Prostate gland (tissue), 2 donors: ENCODE data around the gene ARHGAP6. TPM values are rescaled to one million over a fixed set of nuclear protein-coding genes. Genes with fewer than 3 reads are reported as not detected.

ENCODE experiments used
- DNase-seq: peaks from one replicate; pipeline ENCODE4 v3.0.0-alpha.2; 2019; ENCODE audit warnings: low spot score
- H3K27ac ChIP-seq, 2 donors: fragments of 200-600 bp; sonication (generic); 2 replicates each; pipeline ENCODE4 v1.5.1; 2017 to 2019
- H3K27me3 ChIP-seq: fragments of 200-600 bp; sonication (generic); replicated peaks from 2 replicates; pipeline ENCODE4 v1.5.1; 2019; ENCODE audit not compliant: insufficient read depth
- H3K36me3 ChIP-seq, 2 donors: fragments of 200-600 bp; sonication (generic); 1 replicate in 1 of 2; 2 replicates in 1 of 2; pipeline versions ENCODE4 v1.5.1 to v1.8.1; 2017 to 2019
- H3K4me1 ChIP-seq: fragments of 200-600 bp; sonication (generic); replicated peaks from 2 replicates; pipeline ENCODE4 v1.5.1; 2019
- H3K4me3 ChIP-seq, 2 donors: fragments of 200-600 bp; sonication (generic); 2 replicates each; pipeline ENCODE4 v1.5.1; 2017 to 2019
- H3K9me3 ChIP-seq: fragments of 200-600 bp; sonication (generic); 2 replicates; pipeline ENCODE4 v1.5.1; 2017
- CTCF ChIP-seq, 4 experiments: fragments of 200-600 bp in 2 of 4; fragments of 450-650 bp in 2 of 4; sonication (generic) in 2 of 4; IDR thresholded peaks; 1 replicate in 3 of 4; 2 replicates in 1 of 4; pipeline ENCODE4 v1.5.1; 2016 to 2019; ENCODE audit warnings: antibody characterized with exemption in 4 of 4, mild to moderate bottlenecking in 2 of 4, moderate library complexity in 2 of 4
- POLR2A ChIP-seq: fragments of 450-650 bp; IDR thresholded peaks from one replicate; pipeline ENCODE4 v1.6.1; 2016; ENCODE audit warnings: antibody characterized with exemption, mild to moderate bottlenecking
- POLR2AphosphoS5 ChIP-seq: sonication (generic); formaldehyde crosslinking; IDR thresholded peaks from one replicate; pipeline ENCODE4 v1.6.1; 2017; ENCODE audit warnings: antibody characterized with exemption
- WGBS: methylation state at CpG from one replicate; pipeline ENCODE4 v1.1.5; 2018; 5-methylcytosine and 5-hydroxymethylcytosine counted together
- intact Hi-C: fragments of 100-400 bp; cut with DNase I; formaldehyde crosslinking; loops from one replicate; pipeline ENCODE4 v1.14.2; 2022
- total RNA-seq, 2 donors: library from RNA; depleted of rRNA; stranded (reverse); fragments of >200 nt; gene quantifications; one replicate each; pipeline ENCODE4 v1.1.0, GENCODE V29; 2016

ARHGAP6 gene
- total RNA-seq, 2 donors from 2014 or later = 72.6 to 73.7 TPM

GRCh38 chrX:11347300-11347699 is 318.4 kb downstream of the ARHGAP6 start:
- no peak overlapping the region for H3K27ac ChIP-seq
- intact Hi-C loops = no loop called here
- TF ChIP-seq CTCF (IDR thresholded peaks at IDR 0.05) (no peak), POLR2AphosphoS5 (no peak), POLR2A (no peak)
- no peaks in the 10 kb centered on the region for H3K27me3 ChIP-seq
- no peak overlapping the region for H3K4me3 ChIP-seq
- no peaks in the 10 kb centered on the region for H3K4me1 ChIP-seq
- 44% methylated on average over 3 of the region's 3 CpGs for WGBS
- H3K36me3 ChIP-seq = no peaks in the 10 kb centered on the region
- no peak for DNase-seq
- H3K9me3 ChIP-seq = no peaks in the 10 kb centered on the region

- no peak overlapping the region for H3K4me3 ChIP-seq
- no peaks in the 10 kb centered on the region for H3K36me3 ChIP-seq
- WGBS = 70% methylated on average over 2 of the region's 2 CpGs
- no peaks in the 10 kb centered on the region for H3K9me3 ChIP-seq
- TF ChIP-seq POLR2AphosphoS5 = no peak
- TF ChIP-seq POLR2A = no peak
- no peak for TF ChIP-seq CTCF (IDR thresholded peaks at IDR 0.05)
- no peaks in the 10 kb centered on the region for H3K27me3 ChIP-seq
- no peak for DNase-seq
- intact Hi-C loops = no loop called here
- no peak overlapping the region for H3K27ac ChIP-seq
- no peaks in the 10 kb centered on the region for H3K4me1 ChIP-seq
These were observed 319.5 kb downstream of the ARHGAP6 start for GRCh38 chrX:11346121-11346682.

DNA sequence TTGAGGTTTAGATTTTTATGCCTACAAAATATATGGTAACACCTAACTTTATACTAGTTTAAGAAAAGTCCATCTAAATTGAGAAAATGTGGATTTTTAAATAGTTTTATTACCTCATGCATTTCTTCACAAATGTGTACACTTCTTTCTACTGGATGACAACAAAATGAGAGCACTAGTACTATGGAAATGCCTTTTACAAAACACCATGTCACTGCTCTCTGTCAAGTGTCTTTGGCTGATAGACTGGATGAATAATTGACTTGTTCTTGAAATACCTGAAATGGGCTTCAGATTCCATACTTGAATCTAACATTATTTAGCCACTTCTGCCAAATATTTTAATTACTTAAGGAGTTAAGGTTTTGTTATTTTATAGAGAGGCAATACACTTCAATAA is 323.0 kb downstream of the ARHGAP6 start:
- H3K27ac ChIP-seq = no peak overlapping the region
- intact Hi-C loops = no loop called here
- H3K4me1 ChIP-seq = no peaks in the 10 kb centered on the region
- H3K4me3 ChIP-seq = no peak overlapping the region
- H3K36me3 ChIP-seq = no peaks in the 10 kb centered on the region
- H3K9me3 ChIP-seq = no peaks in the 10 kb centered on the region
- H3K27me3 ChIP-seq = no peaks in the 10 kb centered on the region
- TF ChIP-seq POLR2A = no peak
- TF ChIP-seq POLR2AphosphoS5 = no peak
- no peak for TF ChIP-seq CTCF (IDR thresholded peaks at IDR 0.05)
- DNase-seq = no peak

- no peak for DNase-seq
- no peaks in the 10 kb centered on the region for H3K27me3 ChIP-seq
- no peaks in the 10 kb centered on the region for H3K36me3 ChIP-seq
- H3K9me3 ChIP-seq = no peaks in the 10 kb centered on the region
- TF ChIP-seq POLR2AphosphoS5 (no peak), POLR2A (no peak), CTCF (IDR thresholded peaks at IDR 0.05) (no peak)
- 39% methylated on average over 10 of the region's 10 CpGs for WGBS
- no peak overlapping the region for H3K27ac ChIP-seq
- H3K4me1 ChIP-seq = no peaks in the 10 kb centered on the region
- no peak overlapping the region for H3K4me3 ChIP-seq
- intact Hi-C loops = no loop called here
These were observed 324.2 kb downstream of the ARHGAP6 start for GRCh38 chrX:11341274-11342201.
